HFFc6 (cell line): Measurements from ENCODE around the gene DMKN. TPM values are rescaled to one million over a fixed set of nuclear protein-coding genes. Genes with fewer than 3 reads are reported as not detected.
A peak's percentile ranks its signal among the peaks of the same experiment; 100 is the strongest.
"Not testable (repeated sequence)": the region's sequence is repeated elsewhere in the genome, so short reads cannot be mapped to it uniquely, and the experiment has no call there.

Experiments used
- DNase-seq: peaks from one replicate; pipeline ENCODE4 v3.0.0-alpha.2; 2018
- H3K27ac Mint-ChIP-seq: 2 replicates; pipeline ENCODE4 v1.8.0; 2020; ENCODE audit warnings: mild to moderate bottlenecking, mixed read lengths
- H3K27me3 Mint-ChIP-seq: 2 replicates; pipeline ENCODE4 v1.8.0; 2021; ENCODE audit warnings: mild to moderate bottlenecking, moderate library complexity, mixed read lengths; ENCODE audit not compliant: insufficient read depth
- H3K36me3 Mint-ChIP-seq: 2 replicates; pipeline ENCODE4 v1.8.0; 2021; ENCODE audit warnings: low read depth, mixed read lengths
- H3K4me1 Mint-ChIP-seq: 2 replicates; pipeline ENCODE4 v1.8.0; 2020; ENCODE audit warnings: low read depth, mixed read lengths
- H3K4me3 Mint-ChIP-seq: 2 replicates; pipeline ENCODE4 v1.8.0; 2020; ENCODE audit warnings: mild to moderate bottlenecking, moderate library complexity, mixed read lengths
- H3K9me3 Mint-ChIP-seq: 2 replicates; pipeline ENCODE4 v1.8.0; 2020; ENCODE audit warnings: mild to moderate bottlenecking, mixed read lengths
- CTCF ChIP-seq: fragments of 200-600 bp; sonication (generic); IDR thresholded peaks from 2 replicates; pipeline ENCODE4 v1.5.0; 2021; ENCODE audit warnings: antibody characterized with exemption, mild to moderate bottlenecking
- total RNA-seq, 6 experiments: library from RNA; stranded (reverse); fragmentation: NEBNext Ultra II Directional; extraction: Animal tissue kit (Norgen Biotek cat#: 25700); gene quantifications; 2 replicates in 1 of 6; 3 replicates in 5 of 6; pipeline ENCODE4 v1.2.3, GENCODE V29; 2021

DMKN gene
- total RNA-seq, 6 experiments from 2014 or later, result 0.27 to 0.75 (median 0.73) TPM; not detected in 3

GRCh38 chr19:35478794-35479677 lies 34.4 kb downstream of the DMKN start:
- peaks cover 13% of the 10 kb centered on the region for H3K27me3 Mint-ChIP-seq
- H3K36me3 Mint-ChIP-seq, result no peaks in the 10 kb centered on the region
- no peaks in the 10 kb centered on the region for H3K4me1 Mint-ChIP-seq
- no peak; the same call in 1 of the 2 replicates for TF ChIP-seq CTCF
- H3K9me3 Mint-ChIP-seq, result no peaks in the 10 kb centered on the region
- no peak for DNase-seq
- no peak overlapping the region for H3K4me3 Mint-ChIP-seq
- no peak overlapping the region for H3K27ac Mint-ChIP-seq

- H3K36me3 Mint-ChIP-seq, result no peaks in the 10 kb centered on the region
- TF ChIP-seq CTCF, result peak; percentile 49
- no peak overlapping the region for H3K27ac Mint-ChIP-seq
- H3K9me3 Mint-ChIP-seq, result no peaks in the 10 kb centered on the region
- DNase-seq, result no peak
- H3K4me3 Mint-ChIP-seq, result no peak overlapping the region
- H3K27me3 Mint-ChIP-seq, result peaks cover 16% of the 10 kb centered on the region
- H3K4me1 Mint-ChIP-seq, result no peaks in the 10 kb centered on the region
Measured at GRCh38 chr19:35476149-35476548, 37.3 kb downstream of the DMKN start.

- H3K9me3 Mint-ChIP-seq, H3K4me3 Mint-ChIP-seq, H3K27ac Mint-ChIP-seq, DNase-seq, H3K4me1 Mint-ChIP-seq, H3K27me3 Mint-ChIP-seq, H3K36me3 Mint-ChIP-seq: not testable (repeated sequence)
Measured at GRCh38 chr19:35474594-35474993, 38.9 kb downstream of the DMKN start.

- H3K27ac Mint-ChIP-seq, result no peak overlapping the region
- H3K9me3 Mint-ChIP-seq, result no peaks in the 10 kb centered on the region
- no peak for DNase-seq
- no peaks in the 10 kb centered on the region for H3K36me3 Mint-ChIP-seq
- no peak overlapping the region for H3K4me3 Mint-ChIP-seq
- no peaks in the 10 kb centered on the region for H3K4me1 Mint-ChIP-seq
- H3K27me3 Mint-ChIP-seq, result peaks cover 9% of the 10 kb centered on the region
- no peak for TF ChIP-seq CTCF
Measured at GRCh38 chr19:35474104-35474503, 39.3 kb downstream of the DMKN start.

GRCh38 chr19:35471946-35472345 lies 41.5 kb downstream of the DMKN start:
- H3K4me3 Mint-ChIP-seq, result no peak overlapping the region
- no peak for TF ChIP-seq CTCF
- H3K9me3 Mint-ChIP-seq, result no peaks in the 10 kb centered on the region
- H3K4me1 Mint-ChIP-seq, result no peaks in the 10 kb centered on the region
- no peaks in the 10 kb centered on the region for H3K36me3 Mint-ChIP-seq
- DNase-seq, result no peak
- peaks cover 18% of the 10 kb centered on the region for H3K27me3 Mint-ChIP-seq
- no peak overlapping the region for H3K27ac Mint-ChIP-seq

- not testable (repeated sequence) for H3K4me3 Mint-ChIP-seq, H3K36me3 Mint-ChIP-seq, H3K9me3 Mint-ChIP-seq, H3K27ac Mint-ChIP-seq, DNase-seq, H3K4me1 Mint-ChIP-seq
- peaks cover 22% of the 10 kb centered on the region for H3K27me3 Mint-ChIP-seq
Measured at GRCh38 chr19:35471075-35471474, 42.4 kb downstream of the DMKN start.
